Muscle of arm (tissue), 12 donors: ENCODE data around the gene MRPL20. TPM values are rescaled to one million over a fixed set of nuclear protein-coding genes. Genes with fewer than 3 reads are reported as not detected.
"Not testable (repeated sequence)": the region's sequence is repeated elsewhere in the genome, so short reads cannot be mapped to it uniquely, and the experiment has no call there.

Experiments used
- DNase-seq: peaks from one replicate; pipeline ENCODE4 v3.0.0-alpha.2; 2013
- polyA plus RNA-seq, 12 donors: library from polyadenylated mRNA; unstranded; fragments of 120-200 nt; gene quantifications; one replicate each; pipeline ENCODE4 v1.2.1, GENCODE V29; 2013; ENCODE audit not compliant: insufficient read length in 12 of 12

Gene MRPL20
- polyA plus RNA-seq, 12 donors, result 96.9 to 118 (median 106) TPM; not detected in 1

DNA sequence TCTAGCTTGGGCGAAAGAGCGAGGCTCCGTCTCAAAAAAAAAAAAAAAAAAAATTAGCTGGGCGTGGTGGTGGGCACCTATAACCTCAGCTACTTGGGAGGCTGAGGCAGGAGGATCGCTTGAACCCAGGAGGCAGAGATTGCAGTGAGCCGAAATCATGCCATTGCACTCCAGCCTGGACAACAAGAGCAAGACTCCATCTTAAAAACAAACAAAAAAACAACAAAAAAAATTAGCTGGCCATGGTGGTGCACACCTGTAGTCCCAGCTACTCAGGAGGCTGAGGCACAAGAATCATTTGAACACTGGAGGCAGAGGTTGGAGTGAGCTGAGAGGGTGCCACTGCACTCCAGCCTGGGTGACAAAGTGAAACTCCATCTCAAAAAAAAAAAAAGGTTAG lies 21.9 kb upstream of the MRPL20 start:
- not testable (repeated sequence) for DNase-seq

DNA sequence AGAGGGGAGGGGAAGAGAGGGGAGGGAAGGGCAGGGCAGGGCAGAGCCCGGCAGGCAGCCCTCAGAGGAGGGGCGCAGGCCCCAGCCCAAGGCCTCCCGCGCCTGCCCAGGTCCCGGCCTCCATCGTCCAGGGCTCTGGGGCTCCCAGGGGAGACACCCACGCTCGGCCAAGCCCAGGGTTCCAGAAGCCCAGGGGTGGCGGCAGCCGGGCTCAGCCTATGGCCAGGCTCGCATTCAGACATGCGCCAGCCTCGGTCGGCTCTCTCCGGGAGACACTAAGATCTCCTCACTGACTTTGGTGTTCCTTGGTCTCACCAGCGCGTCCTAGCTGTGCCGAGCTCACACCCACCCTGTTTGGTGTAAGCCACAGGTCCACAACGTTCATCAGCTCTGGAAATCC lies 21.1 kb upstream of the MRPL20 start:
- no peak for DNase-seq

DNA sequence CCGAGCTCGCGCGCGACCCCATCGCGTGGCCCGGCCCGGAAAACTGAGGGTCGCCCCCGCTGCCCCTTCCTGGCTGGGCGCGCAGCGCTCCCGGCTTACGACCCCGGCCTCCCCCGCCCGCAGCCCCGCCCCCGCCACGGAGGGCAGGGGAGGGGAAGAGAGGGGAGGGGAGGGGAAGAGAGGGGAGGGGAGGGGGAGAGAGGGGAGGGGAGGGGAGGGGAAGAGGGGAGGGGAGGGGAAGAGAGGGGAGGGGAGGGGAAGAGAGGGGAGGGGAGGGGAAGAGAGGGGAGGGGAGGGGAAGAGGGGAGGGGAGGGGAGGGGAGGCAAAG lies 20.7 kb upstream of the MRPL20 start:
- no peak for DNase-seq

DNA sequence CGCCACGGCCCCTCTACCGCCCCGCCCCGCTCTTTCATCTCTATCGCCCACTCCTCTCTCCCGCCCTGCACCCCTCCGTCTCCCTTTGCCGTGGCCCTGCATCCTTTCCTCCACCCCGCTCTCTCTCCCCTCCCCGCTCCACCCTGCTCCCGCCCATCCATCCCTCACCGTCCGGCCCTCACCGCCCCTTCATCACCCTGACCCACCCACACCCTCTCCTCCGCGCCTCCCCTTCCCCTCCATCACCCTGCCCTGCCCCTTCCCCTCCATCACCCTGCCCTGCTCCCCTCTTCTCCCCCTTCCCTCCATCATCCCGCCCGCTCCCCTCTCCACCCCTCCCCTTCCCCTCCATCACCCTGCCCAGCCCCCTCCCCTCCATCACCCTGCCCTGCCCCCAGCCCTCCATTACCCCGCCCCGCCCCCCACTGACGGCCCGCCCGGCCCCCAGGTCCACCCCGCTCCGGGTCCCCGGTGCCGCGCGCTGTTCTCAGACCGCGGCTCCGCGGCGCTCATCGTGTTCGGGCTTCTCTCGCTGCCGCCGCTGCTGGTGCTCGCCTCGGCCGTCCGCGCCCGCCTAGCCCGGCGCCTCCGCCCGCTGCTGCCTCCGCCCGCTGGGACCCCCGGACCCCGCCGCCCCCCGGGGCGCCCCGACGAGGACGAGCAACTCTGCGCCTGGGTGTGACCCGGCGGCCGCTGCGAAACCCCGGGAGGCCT lies 20.2 kb upstream of the MRPL20 start:
- no peak for DNase-seq

DNA sequence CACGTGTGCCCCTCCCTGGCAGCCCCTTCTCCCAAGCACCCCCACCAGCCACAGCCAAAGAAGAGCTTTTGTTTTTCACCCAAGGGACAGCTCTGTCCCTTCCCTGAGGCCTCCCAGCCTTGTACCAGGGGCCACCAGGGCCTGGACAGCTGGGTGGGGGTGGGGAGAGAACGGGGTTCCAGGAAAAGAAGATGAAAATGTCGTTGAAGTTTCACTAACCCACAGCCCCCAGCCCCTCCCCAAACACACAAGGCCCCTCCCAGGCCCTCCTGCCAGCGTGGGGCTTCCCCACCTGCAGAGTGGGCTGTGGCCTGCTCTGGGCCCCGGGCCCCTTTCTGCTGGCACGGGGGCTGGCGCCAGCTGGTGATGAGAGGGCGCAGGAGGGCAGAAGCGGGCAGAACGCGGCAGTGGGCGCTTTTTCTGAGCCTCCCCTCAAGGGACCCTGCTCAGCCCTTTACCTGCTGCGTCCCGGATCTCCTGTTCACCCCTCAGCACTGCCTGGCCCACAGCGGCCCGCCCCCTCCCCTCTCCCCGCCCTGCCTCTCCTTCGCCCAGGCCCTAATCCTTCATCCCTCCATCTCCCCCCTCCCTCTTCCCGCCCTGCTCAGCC lies 19.5 kb upstream of the MRPL20 start:
- DNase-seq, result no peak

DNA sequence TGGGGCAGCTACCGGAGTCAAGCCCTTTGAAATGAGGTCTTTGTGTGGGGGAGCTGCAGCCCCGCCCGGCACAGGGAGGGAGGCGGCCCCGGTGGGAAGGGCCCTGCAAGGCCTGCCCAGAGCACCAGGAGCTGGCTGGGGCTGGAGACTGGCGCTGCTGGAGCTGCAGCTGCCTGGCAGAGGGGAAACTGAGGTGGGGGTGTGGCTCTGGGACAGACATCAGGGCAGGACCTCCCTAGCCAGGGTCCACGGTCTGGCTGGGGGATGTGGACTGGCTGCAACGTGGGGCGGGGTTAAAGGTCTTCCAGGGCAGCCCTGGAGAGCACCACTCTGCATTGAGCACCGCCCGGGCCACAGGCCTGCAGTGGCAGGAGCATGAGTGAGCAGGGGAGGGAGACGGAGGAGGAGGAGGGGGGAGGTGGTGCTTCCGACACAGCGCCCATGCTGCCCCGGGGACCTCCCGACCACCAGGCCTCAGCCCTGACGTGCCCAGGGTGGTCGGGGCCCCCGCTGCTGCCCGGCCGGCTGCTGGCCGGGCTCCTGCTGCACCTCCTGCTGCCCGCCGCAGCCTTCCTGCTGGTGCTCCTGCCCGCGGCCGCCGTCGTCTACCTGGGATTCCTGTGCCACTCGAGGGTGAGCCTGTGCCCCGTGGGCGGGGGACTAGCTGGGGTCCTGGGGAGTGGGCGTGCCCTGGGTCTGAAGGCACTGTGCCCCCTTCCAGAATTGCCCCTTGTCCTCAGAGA lies 18.8 kb upstream of the MRPL20 start:
- DNase-seq, result no peak

DNA sequence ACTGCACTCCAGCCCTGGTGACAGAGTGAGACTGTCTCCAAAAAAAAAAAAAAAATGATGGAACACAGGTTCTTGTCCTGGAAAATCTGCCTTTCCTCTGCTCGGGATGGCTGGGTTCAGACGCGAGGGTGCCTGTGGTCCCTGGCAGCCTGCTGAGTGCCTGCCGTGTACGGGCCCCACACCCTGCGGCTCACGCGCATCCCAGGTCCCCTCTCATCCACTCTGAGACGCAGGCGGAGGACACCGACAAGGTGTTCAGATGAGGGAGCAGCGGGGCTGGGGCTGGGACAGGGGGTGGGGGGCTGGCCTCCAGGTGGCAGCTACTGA lies 18.3 kb upstream of the MRPL20 start:
- no peak for DNase-seq

DNA sequence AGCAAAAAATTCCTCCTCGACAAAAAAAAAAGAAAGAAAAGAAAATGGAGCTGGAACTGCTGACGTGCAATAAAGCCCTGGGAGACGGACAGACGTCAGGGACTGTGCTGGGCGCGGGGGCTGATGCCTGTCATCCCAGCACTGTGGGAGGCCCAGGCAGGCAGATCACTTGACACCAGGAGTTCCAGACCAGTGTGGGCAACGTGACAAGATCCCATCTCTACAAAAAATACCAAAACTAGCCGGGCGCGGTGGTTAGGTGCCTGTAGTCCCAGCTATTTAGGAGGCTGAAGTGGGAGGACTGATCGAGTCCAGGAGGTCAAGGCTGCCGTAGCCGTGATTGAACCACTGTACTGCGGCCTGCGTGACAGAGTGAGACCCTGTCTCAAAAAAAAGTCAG lies 17.6 kb upstream of the MRPL20 start:
- no peak for DNase-seq

DNA sequence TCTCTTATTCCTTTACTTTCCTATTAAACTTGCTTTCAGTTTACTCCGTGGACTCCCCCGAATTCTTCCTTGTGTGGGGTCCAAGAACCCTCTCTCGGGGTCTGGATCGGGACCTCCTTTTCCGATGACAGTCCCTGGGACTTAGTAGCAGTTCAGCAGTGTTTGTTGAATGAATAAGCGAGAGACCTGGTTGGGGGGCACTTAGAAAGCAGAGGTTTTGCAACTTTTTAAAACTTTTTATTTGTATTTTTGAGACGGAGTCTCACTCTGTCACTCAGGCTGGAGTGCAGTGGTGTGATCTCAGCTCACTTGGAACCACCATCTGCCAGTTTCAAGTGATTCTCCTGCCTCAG lies 16.1 kb upstream of the MRPL20 start:
- no peak for DNase-seq

DNA sequence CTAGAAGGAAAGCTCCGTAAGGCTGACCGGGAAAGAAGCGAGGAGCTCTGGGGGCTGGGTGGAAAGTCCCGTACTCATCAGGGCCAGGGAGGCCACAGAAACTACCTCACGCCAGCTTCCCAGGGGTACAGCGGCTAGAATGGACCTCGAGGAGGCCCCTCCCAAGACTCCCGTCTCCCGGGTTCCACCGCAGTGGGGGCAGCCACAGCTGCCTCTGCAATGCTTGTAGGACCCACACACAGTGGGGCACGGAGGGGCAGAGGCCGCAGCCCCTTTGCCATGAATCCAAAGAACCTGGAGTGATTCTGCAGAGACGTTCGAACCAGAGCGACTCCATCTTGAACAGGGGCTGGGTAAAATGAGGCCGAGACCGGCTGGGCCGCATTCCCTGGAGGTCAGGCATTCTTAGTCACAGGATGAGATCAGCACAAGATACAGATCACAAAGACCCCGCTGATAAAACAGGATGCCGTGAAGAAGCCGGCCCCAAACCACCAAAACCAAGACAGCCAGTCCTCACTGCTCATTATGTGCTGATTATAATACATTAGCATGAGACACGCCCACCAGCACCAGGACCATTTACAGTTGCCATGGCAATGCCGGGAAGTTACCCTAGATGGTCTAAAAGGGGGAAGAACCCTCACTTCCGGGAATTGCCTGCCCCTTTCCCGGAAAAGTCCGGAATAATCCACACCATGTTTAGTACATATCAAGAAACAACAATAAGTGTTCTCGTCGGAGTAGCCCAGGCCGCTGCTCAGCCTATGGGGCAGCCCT lies 15.6 kb upstream of the MRPL20 start:
- DNase-seq, result no peak

DNA sequence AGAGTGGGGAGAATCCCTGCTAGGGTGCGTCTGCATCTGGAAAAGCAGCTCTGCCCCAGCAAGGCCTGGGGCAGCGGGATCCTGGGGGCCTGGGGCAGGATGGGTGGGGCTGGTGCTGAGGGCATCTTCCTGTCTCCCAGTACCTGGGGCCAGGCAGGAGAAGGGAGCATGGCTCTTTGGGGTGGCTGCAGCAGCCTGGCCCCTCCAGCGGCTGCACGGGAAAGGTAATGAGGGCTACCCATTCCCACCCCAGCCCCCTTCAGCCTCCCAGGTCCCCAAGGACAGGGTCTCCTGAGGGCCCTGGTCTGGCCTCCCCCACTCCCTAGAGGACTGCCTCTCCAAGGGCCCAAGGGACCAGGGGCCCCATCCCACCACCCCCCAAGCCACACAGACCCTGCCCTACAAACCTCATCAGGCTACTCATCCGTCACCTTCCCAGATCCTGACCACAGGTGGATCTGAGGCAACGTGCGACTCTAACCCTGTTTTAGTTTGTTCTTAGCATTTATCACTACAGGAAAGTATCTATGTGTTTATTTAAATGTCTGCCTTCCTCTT lies 14.9 kb upstream of the MRPL20 start:
- DNase-seq, result no peak

DNA sequence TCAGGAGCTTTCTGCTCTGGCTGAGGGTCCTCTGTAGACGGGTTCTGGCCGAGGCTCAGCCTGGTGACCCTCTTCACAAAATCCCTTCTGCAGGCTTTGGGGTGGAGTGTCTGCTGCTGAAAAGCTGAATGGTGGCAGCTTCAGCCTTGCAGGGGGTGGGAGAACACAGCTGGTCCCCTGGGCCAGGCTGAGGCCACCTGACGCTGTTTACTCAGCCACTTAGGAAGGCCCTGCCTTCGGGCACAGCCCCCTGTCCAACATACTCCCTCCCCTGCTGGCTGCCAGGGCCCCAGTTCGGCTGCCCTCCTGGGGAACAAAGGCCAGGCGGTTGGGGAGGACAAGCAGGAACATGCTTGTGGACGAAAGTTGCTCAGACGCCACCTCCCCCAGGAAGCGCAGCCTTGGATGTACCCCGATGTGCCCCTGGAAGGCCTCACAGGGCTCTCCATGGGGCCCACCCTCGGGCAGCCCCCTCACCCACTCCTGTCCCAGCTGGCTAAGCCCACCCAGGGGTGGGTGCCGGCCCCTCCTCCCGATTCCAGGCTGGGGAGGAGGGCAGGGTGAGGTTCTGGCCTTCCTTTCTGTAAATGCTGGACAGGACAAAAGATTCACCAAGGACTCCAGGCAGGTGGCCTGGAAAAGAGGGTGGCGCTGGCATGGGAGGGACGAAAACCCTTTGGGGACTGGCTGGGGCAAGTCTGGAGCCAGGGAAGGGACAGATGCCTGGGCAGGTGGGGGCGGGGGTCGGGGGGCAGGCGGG lies 14.2 kb upstream of the MRPL20 start, which contains the start of gene ANKRD65:
ANKRD65 (minus strand) TSS at position 130 of the 760 bp plus-strand sequence. CDS start 271 bp downstream, outside the sequence.
- no peak for DNase-seq

DNA sequence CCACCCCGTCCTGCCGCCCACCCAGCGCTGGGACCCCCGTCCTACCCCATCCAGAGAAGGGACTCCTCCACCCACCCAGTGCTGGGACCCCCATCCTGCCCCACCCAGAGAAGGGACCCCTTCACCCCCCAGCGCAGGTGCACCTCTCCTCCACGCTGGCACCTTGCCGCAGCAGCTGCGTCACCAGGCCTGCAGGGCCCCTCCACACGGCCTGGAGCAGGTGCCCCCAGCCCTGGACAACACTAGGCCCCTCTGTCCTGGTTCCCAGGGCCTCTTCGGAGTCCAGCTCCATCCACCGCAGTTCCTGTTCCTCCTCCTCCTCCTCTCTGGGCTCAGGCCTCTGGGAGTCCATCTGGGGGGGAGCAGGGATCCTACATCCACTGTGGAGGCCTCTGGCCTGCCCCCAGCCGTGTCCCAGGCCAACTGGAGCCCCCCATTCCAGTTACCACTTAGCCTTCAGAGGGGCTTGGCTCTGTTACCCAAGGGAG lies 13.6 kb upstream of the MRPL20 start:
- DNase-seq, result no peak

DNA sequence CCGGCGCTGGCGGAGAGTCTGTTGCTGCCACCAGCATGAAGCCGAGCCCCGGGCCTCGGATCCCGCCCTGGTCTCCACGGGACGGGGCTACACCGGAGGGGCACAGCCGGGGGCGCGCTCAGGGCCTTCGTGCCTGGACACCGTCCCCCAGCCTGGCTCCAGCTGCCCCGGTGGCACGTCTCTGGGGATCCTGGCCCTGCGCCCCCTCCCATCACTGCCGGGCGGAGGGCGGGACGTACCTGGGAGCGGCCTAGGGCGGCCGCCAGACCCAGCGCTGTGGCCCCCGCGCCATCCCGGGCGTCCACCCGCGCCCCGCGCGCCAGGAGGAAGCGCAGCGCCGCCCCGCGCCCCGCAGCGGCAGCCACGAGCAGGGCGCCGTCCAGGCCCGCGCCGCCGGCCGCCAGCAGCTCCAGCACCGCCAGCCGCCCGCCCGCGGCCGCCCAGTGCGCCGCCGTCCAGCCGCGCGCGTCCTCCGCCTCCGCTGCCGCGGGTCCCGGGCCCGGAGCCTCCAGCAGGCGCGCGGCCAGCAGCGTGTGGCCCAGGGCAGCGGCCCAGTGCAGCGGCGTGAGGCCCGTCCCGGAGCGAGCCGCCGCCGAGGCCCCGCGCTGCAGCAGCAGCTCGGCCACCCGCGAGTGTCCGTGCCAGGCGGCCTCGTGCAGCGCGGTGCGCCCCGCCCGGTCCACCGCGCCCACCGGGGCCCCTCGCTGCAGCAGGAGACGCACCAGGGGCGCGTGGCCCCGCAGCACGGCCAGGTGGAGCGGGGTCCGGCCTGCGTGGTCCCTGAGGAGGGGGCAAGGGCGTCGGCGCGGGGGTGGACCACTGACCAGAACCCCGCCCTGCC lies 12.9 kb upstream of the MRPL20 start:
- no peak for DNase-seq

DNA sequence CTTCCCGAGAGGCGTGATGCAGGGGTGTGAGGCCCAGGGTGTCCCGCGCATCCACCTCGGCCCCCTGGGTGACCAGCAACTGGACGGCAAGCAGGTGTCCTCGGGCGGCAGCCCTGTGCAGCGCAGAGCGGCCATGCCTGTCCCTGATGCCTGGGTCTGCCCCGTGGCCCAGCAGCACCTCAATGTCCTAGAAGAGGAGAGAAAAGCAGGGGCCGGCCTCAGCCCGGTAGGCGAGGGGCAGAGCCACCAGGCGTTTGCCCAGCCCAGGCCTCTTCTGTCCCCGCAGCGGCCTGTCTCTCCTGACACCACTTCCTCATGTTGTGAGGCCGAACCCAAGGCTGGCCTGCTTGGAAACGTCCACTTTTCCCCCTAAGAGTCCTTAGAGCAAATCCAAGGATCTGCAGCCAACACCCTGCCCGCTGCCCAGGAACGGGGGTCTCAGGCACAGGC lies 12.3 kb upstream of the MRPL20 start:
- no peak for DNase-seq

DNA sequence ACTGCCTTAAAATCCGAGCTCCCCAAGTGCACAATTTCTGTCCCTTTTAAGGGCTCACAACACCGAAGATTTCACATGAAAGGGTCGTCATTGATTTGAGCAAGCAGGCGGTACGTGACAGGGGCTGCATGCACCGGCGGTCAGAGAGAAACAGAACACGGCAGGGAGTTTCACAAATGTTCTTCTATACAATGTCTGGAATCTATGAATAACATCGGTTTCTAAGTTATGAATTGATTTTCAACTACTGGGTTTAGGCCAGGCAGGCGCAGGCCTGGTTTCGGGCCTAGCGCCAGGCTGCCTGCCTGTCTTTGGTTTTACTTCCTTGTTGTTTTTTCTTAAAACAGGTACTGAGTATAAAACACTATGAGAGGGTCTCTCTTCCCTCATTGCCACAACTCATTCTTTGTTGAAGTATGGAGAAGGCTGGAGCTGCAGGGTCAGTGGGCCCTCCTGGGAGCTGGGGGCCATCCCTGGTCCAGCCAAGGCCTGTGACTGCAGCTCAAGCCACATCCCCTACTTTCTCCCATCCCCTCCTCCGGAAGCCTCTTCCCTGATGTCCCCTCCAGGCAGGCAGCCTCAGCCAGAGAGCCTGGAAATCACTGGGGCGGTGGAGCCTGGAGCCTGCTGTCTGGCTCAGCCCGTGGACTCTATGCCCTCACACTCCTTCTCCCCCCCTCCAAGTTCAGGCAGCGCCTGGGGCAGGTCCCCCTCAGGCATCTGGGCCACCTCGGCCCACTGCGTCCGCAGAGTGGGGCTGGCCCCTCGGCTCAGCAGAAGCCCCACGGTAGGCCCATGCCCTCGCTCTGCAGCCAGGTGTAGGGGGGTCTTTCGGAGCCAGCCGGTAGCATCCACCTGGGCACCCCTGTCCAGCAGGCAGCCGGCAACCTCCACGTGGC lies 11.6 kb upstream of the MRPL20 start:
- DNase-seq, result no peak

DNA sequence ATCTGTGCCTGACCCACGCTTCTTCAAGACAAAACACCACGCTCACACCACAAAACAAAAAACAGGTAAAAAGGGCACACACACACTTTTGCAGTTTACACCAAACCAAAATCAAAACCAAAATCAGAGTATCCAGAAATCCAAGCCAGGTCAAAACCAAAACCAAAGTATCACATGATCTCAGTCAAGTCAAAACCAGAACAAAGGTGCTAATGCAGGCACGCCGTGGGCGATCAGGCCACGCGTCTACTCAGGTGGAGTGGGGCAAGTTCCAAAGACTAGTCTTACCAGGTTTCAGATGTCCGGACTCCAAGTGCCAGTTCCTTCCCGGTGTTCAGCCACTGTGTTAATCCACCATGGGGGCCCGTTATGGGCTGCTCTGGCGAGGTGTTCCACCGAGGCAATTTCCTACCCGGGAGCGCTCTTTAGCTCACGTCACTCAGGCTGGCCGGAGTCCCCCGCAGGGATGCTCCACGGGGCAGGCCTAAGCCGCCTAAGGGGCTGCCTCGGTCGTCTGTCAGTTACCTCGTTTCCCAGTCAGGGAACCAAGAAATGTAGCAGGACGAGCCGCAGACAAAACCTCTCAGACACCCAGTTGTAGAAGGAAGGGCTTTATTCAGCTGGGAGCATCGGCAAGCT lies 10.9 kb upstream of the MRPL20 start:
- DNase-seq, result not testable (repeated sequence)

DNA sequence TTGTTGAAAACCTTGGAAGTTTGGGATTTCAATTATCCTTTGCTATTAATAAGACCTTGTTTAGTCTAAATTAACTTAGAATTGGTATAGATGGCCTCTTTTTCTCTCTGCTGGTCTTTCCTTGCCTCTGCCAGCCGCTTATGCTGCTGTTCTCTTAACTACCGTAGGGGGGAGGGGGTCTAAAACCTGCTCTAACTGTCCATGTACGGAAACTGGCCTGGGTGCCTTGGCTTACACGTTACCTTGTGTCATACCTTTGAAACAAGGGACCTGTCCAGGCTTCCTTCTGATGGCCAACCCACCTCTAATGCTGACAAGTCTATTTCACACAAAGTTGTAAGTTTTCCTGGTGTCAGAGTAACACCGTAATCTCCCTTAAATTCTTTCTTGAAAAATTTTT lies 10.3 kb upstream of the MRPL20 start:
- not testable (repeated sequence) for DNase-seq

DNA sequence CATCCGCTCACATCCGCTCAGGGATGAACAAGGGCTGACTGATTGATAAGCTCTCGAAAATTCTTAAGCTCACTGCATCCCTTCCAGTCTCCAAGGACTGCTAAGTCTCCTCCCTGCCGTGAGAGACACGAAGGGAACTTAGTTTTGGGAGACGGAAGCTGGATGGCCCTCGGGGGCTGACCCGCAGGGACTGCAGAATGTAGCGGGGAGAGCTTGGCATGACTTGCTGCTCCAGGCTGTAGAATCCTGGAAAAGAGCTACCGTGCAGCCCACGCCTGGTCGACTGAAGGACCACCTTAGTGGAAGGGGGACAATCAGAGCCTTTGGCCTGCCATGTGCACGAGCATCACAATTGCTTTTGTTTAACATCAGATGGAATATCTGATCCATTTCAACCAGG lies 8.7 kb upstream of the MRPL20 start:
- DNase-seq, result no peak
